ENCODE measurements around the gene HOXD1.

The HOXD1 gene

GRCh38 chr2:176150584-176151441 lies 37.7 kb upstream of the HOXD1 start:
- TF ChIP-seq POLR2AphosphoS5 (IDR thresholded peaks at IDR 0.05; ENCODE audit: low read depth, low read length) = no peak
- TF ChIP-seq SIN3A (IDR thresholded peaks at IDR 0.05; ENCODE audit: borderline replicate concordance, insufficient read depth, low read length) = no peak
- no peak for TF ChIP-seq TAF1 (IDR thresholded peaks at IDR 0.05; ENCODE audit: borderline replicate concordance, insufficient read depth, low read length)
- TF ChIP-seq FOXP2 (optimal IDR thresholded peaks at IDR 0.05; ENCODE audit: borderline replicate concordance, extremely low read depth, extremely low read length, insufficient read depth) = no peak
- TF ChIP-seq REST (IDR thresholded peaks at IDR 0.05; ENCODE audit: insufficient read depth in 1 of 2, low read depth in 2 of 2, low read length in 2 of 2) = no peak

GRCh38 chr2:176151442-176152287 lies 36.8 kb upstream of the HOXD1 start, which contains the start of gene HOXD4:
Gene HOXD4 (plus strand): TSS chr2:176151550. CDS start chr2:176151634, 84 bp downstream.
- TF ChIP-seq FOXP2 (optimal IDR thresholded peaks at IDR 0.05; ENCODE audit: borderline replicate concordance, extremely low read depth, extremely low read length, insufficient read depth) (no peak), TAF1 (IDR thresholded peaks at IDR 0.05; ENCODE audit: borderline replicate concordance, insufficient read depth, low read length) (no peak), REST (IDR thresholded peaks at IDR 0.05; ENCODE audit: insufficient read depth in 1 of 2, low read depth in 2 of 2, low read length in 2 of 2) (no peak), SIN3A (IDR thresholded peaks at IDR 0.05; ENCODE audit: borderline replicate concordance, insufficient read depth, low read length) (no peak), POLR2AphosphoS5 (IDR thresholded peaks at IDR 0.05; ENCODE audit: low read depth, low read length) (no peak)

GRCh38 chr2:176152350-176153181 lies 35.9 kb upstream of the HOXD1 start:
- TF ChIP-seq FOXP2 (optimal IDR thresholded peaks at IDR 0.05; ENCODE audit: borderline replicate concordance, extremely low read depth, extremely low read length, insufficient read depth) (no peak), POLR2AphosphoS5 (IDR thresholded peaks at IDR 0.05; ENCODE audit: low read depth, low read length) (no peak), REST (IDR thresholded peaks at IDR 0.05; ENCODE audit: insufficient read depth in 1 of 2, low read depth in 2 of 2, low read length in 2 of 2) (no peak), TAF1 (IDR thresholded peaks at IDR 0.05; ENCODE audit: borderline replicate concordance, insufficient read depth, low read length) (no peak), SIN3A (IDR thresholded peaks at IDR 0.05; ENCODE audit: borderline replicate concordance, insufficient read depth, low read length) (no peak)

DNA sequence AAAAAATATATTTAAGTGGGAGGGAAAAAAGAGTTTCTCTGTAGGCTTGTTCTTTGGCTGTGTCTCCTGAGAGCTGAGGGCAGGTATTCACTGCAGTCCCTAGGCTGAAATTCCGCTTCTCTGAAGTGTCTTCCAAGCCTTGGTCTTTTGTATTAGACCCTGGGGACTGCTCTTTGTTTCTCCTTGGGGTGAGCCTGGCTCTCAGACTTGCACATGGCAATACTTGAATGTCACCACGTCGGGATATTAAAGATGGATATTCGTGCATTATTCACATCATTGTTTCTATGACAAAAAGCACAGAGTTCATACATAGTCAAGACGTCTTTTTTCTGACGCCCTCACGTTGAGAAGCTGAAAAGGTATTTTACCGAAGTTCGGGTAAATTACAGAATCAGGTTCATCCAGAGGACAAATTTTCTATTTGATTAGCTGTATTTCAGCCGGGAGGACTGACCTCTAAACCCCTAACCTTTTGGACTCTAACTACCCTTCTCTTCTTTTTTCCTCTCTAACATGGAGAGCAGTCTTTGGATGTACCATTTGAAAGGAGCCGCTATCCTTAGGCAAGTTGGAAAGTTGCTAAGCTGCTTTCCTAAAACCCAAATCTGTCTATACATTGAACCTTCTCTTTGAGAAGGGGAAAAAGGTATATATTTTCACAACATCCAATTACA lies 33.8 kb upstream of the HOXD1 start:
- no peak for TF ChIP-seq SIN3A (IDR thresholded peaks at IDR 0.05; ENCODE audit: borderline replicate concordance, insufficient read depth, low read length)

Measured in PFSK-1 (cell line).